ENCODE measurements around the gene SUGCT.

The SUGCT gene

DNA sequence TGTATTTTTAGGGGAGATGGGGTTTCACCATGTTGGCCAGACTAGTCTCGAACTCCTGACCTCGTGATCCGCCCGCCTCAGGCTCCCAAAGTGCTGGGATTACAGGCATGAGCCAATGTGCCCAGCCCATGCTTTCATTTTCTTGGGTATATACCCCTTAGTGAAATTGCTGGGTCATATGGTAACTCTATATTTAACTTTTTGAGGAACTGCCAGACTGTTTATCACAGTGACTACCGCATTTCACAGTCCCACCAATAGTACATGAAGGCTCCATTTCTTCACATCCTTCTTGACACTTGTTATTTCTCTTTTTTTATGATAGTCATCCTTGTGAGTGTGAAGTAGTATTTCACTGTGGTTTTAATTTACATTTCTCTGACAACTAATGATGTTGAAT lies 134.0 kb downstream of the SUGCT start:
- peak; percentile 9 for DNase-seq

DNA sequence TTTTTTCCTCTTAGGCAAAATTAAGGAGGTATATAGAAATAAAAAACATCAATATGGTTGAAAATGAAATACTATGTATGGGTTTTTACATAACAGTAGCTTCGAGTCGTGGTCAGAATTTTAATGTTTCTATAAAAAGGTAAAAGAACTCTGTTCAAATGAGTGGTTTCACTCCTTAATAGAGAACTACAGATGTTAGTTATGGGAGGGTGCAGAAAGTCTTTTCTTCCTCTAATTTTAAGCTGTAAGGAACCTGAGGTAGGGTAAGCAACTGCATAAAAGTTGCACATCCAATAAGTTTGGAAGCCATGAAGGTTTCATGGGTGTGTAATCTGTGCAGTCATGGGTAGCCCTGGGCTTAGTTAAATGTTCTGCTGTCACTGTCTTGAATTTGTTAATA lies 141.3 kb downstream of the SUGCT start:
- DNase-seq: no peak

GRCh38 chr7:40279991-40280390 lies 145.2 kb downstream of the SUGCT start:
- no peak for DNase-seq

DNA sequence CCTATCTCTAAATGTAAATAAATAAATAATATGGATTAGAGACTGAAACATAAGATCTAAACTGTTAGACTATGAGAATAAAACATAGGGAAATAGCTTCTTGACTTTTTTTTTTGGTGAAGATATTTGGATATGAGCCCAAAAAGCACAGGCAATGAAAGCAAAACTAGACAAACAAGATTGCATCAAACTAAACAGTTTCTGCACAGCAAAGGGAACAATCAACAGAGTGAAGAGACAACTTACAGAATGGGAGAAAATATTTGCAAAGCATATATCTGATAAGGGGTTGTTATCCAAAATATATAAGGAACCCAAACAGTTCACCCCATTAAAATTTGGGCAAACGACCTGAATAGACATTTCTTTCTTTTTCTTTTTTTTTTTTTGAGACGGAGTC lies 148.1 kb downstream of the SUGCT start:
- DNase-seq: no peak

DNA sequence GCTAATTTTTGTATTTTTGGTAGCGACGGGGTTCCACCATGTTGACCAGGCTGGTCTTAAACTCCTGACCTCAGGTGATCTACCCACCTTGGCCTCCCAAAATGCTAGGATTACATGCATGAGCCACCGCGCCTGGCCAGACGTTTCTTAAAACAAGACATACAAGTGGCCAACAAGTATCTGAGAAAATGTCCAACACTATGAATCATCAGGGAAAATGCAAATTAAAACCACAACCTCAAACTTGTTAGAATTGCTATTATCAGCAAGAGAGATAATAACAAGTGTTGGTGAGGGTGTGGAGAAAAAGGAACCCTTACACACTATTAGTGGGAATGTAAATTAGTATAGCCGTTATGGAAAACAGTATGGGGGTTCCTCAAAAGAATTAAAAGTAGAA lies 148.6 kb downstream of the SUGCT start:
- DNase-seq: no peak

DNA sequence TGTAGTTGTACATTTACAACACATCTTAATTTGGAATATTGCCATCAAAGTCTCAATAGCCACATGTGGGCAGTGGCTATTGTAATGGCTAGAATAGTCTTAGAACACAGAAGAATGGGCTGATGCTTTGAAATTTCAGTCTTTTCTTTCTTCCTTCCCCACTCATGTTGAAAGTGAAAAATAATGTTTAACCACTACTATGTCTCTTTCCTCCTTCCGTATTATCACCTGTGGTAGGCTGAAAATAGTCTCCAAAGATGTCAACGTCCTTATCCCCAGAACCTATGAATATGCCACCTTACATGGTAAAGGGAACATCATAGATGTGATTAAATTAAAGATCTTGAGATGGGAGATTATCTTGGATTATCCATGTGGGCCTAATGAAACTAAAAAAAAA lies 154.0 kb downstream of the SUGCT start:
- DNase-seq: no peak

DNA sequence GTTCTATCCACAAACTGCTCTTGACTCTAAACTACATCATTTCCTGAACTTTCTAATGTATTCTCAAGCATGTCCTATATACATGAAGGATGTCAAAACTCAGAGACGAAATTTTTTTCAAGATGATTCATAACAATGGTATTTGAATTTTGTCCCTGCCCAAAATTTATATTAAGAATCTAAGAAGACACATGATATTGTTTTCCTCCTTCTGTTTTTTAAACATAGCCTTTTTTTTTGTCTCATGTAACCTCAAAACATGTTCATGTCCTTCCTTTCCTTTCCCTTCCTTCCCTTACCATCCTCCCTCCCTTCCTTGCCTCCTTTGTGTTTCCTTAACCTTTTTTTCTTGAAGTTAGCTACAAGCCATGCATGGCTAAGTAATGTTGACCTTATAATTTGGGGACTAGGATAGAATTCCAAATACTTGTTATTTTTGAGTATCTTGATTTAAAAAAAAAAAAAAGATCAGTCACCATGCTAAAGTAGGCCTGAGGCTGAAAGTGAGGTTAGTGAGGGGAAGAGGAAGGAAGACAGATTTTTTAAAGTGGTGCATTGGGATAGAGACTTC lies 163.0 kb downstream of the SUGCT start:
- no peak for DNase-seq

- DNase-seq: no peak
Observed at GRCh38 chr7:40298421-40298820, 163.6 kb downstream of the SUGCT start.

- no peak for DNase-seq
Observed at GRCh38 chr7:40299097-40299496, 164.3 kb downstream of the SUGCT start.

DNA sequence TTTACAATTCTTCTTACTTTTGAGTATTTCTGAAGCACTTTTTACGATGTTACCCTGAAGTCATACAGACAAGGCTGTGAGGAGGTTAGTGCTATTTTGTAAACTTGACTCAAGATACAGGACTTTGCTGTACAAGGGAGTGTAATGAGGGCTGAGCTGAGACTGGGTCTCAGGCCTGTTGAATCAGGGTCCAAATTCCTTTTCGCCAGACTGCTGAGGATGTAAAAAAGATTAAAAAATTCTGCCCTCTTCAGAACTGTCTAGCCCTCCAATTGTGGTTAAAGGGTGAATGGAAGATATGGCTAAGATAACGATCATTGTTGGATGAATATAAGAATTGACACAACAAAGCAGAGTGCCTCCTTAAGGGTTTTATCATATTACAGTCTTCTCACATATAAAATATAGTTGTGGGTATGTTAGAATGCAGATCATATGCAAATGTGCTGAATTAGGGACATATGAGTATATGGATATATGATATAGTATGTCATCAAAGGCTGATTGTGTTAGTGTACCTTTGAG lies 165.4 kb downstream of the SUGCT start:
- DNase-seq: no peak

DNA sequence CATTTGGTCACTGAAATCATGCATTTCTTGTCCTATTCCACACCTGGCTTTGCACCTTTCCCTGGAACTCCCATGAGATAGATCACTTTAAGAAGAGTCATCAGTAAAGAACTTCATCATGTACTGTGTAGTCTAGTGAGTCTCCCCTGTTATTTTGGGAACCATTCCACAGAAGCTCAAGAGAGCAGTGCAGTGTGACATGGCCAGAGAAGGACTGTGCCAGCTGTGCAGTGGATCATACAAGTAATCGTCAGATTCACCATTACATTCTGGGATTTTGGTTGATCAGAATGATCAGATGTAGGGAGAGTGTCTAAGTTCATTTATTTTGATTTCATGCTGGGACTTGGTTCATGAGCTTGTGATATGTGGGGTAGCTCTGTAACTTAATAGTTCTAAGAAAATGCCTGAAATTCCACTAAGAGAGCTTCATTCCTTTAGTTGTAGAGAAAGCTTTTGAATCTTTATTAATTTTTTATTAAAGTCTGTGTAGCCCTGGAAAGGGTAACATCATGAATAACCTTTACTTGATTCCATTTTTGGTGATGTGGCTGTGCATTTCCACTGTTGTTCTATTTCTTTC lies 166.8 kb downstream of the SUGCT start:
- DNase-seq: no peak

DNA sequence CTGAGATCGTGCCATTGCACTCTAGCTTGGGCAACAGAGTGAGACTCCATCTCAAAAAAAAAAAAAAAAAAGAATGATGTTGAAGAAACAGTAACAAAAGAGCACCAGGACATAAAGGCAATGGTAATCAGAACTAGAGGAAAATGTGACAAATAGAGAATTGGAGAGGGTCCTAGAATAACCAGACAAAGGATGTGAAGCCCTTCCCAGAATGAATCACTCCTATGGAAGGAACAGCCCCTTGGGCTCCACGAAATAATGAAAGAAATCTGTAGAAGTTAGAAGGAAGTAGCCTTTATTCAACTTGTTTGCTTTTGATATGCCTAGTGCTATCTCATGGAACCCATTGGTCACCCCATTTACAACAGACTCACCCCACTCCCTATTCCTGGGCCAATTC lies 169.2 kb downstream of the SUGCT start:
- DNase-seq: no peak

GRCh38 chr7:40305229-40305628 lies 170.4 kb downstream of the SUGCT start:
- DNase-seq: no peak

DNA sequence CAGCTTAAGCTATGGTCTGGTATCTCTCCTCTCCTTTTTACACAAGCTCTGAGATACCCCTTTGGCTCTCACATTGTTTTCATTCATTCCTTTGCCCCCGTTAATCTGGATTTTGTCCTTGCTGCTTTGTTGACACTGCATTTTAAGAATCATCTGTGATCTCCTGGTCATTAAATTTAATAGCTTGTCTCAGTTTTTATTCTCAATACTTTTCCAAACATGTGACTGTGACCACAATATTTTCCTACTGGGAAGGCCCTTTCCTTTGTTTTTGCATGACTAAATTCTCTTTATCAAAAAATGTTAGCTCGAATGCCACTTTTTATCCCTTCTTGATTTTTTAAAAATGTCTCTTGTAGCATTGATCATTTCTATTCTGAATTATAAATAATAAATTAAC lies 171.2 kb downstream of the SUGCT start:
- DNase-seq: no peak

- DNase-seq: no peak
Observed at GRCh38 chr7:40306596-40306995, 171.8 kb downstream of the SUGCT start.

- DNase-seq: no peak
Observed at GRCh38 chr7:40310258-40310657, 175.5 kb downstream of the SUGCT start.

DNA sequence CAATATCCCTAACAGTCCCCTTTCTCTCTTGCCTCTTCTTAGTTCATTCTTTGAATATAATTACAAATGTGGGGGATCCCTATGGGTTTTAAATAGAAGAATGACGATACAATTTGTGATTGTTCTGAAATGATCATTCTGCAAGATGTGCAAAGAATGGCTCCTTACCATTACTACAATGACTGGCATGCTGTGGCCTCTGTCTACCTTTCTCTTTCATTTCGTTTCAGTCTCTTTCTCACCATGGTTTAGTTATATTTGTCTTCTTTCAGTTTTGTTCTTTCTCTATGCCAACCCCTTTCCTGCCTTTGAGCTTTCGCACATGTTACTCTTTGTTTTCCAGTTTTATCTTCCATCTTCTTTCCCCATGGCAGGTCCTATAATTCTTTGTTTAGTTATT lies 176.5 kb downstream of the SUGCT start:
- DNase-seq: no peak

DNA sequence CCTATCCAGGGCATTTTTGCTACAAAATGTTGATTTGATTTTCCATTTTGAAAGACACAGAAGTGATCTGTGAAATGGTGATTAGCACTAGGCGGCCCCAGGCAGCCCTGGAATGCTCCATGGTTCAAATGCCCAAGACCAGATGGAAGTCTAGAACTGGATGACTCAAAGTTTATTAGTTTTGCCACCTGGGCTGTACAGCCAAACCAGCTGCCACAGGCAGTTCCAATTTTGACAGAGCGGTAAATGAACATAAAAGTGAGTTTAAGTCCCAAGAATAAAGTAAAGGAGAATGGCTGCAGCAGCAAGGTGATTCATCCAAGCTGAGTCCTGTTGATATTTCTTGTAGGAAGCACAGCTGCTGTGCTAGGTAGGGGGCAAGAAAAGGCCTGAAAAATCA lies 180.5 kb downstream of the SUGCT start:
- DNase-seq: no peak

DNA sequence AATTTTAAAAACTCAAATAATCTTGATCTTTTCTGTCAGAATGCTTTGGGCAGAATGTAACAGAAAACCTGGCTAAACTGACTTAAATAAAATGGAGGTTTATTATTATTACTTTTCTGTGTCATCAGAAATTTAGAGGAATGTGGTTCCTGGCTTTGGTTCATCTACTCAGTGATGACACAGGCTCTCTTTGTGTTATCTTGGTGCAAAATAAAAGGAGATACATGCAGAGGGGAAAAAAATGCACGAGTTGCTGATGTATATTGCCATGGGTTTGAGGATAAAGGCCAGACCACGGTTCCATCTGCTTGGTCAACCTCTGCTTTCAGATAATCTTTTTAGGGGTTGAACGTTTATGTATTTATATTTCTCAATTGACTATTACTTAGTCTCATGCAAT lies 181.4 kb downstream of the SUGCT start:
- no peak for DNase-seq

DNA sequence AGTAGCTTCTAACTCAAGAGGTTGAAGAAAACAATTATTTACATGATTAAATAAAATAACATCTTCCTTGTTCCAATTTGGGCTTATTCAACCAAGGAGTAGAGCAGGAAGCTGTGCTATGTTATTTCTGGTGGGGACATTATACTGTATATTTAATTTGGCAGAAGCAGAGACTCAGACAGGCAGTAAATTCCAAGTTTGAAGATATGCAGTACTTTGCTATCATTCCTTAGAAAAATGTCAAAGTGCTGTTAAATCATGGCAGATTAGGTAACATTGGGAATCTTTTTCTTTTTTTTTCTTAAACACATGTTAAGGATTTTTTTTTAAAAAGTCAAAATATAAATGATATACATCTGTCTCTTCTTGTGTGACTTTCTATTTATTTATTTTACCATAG lies 190.1 kb downstream of the SUGCT start:
- no peak for DNase-seq

- no peak for DNase-seq
Observed at GRCh38 chr7:40327113-40327512, 192.3 kb downstream of the SUGCT start.

- DNase-seq: no peak
Observed at GRCh38 chr7:40327873-40328272, 193.1 kb downstream of the SUGCT start.

DNA sequence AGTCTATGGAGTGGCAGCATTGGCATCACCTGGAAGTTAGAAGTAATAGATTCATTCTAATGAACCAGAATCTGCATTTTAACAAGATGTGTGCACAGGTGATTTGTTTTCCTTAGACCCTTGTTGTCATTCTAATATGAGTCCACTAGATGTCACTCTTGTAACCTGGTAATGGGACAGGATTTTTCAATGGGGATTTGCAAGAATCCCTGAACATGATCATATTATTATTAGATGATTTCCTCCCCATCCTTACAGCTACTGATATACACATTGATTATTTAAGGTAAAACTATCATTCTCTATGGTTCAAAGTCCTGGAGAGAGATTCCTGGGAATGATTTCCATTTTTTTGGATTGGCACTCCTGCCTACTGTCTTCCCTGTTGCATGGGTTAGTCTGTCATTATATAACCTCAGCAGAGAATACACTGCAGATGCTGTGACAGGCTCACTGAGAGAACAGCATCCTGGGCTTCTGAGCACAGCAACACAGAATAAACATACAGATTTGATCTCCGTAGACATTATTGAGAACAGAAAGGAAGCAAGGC lies 194.9 kb downstream of the SUGCT start:
- peak; percentile 25 for DNase-seq

- DNase-seq: no peak
Observed at GRCh38 chr7:40330408-40330807, 195.6 kb downstream of the SUGCT start.

GRCh38 chr7:40331915-40332314 lies 197.1 kb downstream of the SUGCT start:
- DNase-seq: no peak

All from CD4-positive, alpha-beta T cell treated with Interleukin-12 subunit alpha and Interleukin-12 subunit beta, for 1 hour (primary cell).